Mesodermal cell (in vitro differentiated cells): Measurements from ENCODE around the gene CECR2.

Experiments
- H3K27ac ChIP-seq: 2 replicates; pipeline ENCODE4 v1.7.0; 2013; ENCODE audit warnings: mild to moderate bottlenecking, low read depth, low read length, moderate library complexity; ENCODE audit not compliant: severe bottlenecking
- H3K36me3 ChIP-seq: 2 replicates; pipeline ENCODE4 v1.7.1; 2013; ENCODE audit warnings: mild to moderate bottlenecking, low read length, moderate library complexity; ENCODE audit not compliant: control insufficient read depth, insufficient read depth
- H3K4me1 ChIP-seq: one replicate; pipeline ENCODE4 v1.7.1; 2013; ENCODE audit warnings: mild to moderate bottlenecking, low read length; ENCODE audit not compliant: insufficient read depth, control insufficient read depth, poor library complexity, severe bottlenecking
- H3K4me3 ChIP-seq: 2 replicates; pipeline ENCODE4 v1.7.0; 2013; ENCODE audit warnings: low read length, control low read depth, mild to moderate bottlenecking; ENCODE audit not compliant: insufficient read depth, poor library complexity, severe bottlenecking; ENCODE audit errors: extremely low read depth
- H3K9me3 ChIP-seq: 2 replicates; pipeline ENCODE4 v1.7.1; 2013; ENCODE audit warnings: mild to moderate bottlenecking, low read length, moderate library complexity; ENCODE audit not compliant: control insufficient read depth
- WGBS, 2 experiments: methylation state at CpG; one replicate each; pipeline ENCODE4 v1.1.5; 2013; ENCODE audit warnings: missing lambda C conversion rate in 2 of 2; ENCODE audit not compliant: insufficient coverage in 2 of 2; 5-methylcytosine and 5-hydroxymethylcytosine counted together

The CECR2 gene

GRCh38 chr22:17481424-17481823 is 112.2 kb downstream of the CECR2 start:
- WGBS, 2 experiments: 87 to 96% methylated on average over 3 of the region's 5 CpGs
- H3K9me3 ChIP-seq: no peaks in the 10 kb centered on the region
- no peak overlapping the region for H3K27ac ChIP-seq
- H3K4me3 ChIP-seq: no peak overlapping the region
- no peaks in the 10 kb centered on the region for H3K4me1 ChIP-seq
- H3K36me3 ChIP-seq: peaks cover 54% of the 10 kb centered on the region

DNA sequence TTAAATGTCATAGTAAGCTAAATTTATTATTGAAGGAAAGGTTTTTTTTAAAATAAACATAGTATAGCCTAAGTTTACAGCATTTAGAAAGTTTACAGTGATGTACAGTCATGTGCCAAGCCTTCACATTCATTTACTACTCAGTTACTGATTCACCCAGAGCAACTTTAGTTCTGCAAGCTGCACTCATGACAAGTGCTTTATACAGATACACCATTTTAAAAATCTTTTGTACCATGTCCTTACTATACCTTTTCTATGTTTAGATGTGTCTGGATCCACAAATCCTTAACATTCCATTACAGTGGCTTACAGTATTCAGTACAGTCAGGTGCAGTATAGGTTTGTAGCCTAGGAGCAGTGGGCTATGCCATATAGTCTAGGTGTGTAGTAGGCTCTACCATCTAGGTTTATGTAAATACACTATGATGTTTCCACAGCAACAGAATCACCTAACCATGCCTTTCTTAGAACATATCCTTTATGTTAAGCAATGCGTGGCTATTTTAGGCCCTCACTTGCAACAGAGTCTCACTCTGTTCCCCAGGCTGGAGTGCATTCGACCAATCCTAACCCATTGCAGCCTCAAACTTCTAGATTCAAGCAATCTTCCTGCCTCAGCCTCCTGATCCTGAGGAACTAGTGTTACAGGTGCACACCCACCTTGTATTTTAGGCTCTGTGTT is 114.6 kb downstream of the CECR2 start:
- Histone ChIP-seq H3K9me3 (no peaks in the 10 kb centered on the region), H3K27ac (no peak overlapping the region), H3K4me1 (no peaks in the 10 kb centered on the region), H3K36me3 (peaks cover 64% of the 10 kb centered on the region), H3K4me3 (no peak overlapping the region)
- WGBS, 2 experiments: 85 to 92% methylated on average over 2 of the region's 2 CpGs

- H3K27ac ChIP-seq: no peak overlapping the region
- no peaks in the 10 kb centered on the region for H3K4me1 ChIP-seq
- no peaks in the 10 kb centered on the region for H3K9me3 ChIP-seq
- 94% methylated on average over 12 of the region's 12 CpGs for WGBS, 2 experiments
- H3K4me3 ChIP-seq: no peak overlapping the region
- peaks cover 62% of the 10 kb centered on the region for H3K36me3 ChIP-seq
Measured at GRCh38 chr22:17484608-17485007, 115.3 kb downstream of the CECR2 start.

GRCh38 chr22:17486313-17486712 is 117.1 kb downstream of the CECR2 start:
- peaks cover 50% of the 10 kb centered on the region for H3K36me3 ChIP-seq
- H3K4me3 ChIP-seq: no peak overlapping the region
- no peaks in the 10 kb centered on the region for H3K4me1 ChIP-seq
- H3K27ac ChIP-seq: no peak overlapping the region
- no peaks in the 10 kb centered on the region for H3K9me3 ChIP-seq
- 85 to 89% methylated on average over 8 to 9 of the region's 10 CpGs for WGBS, 2 experiments

DNA sequence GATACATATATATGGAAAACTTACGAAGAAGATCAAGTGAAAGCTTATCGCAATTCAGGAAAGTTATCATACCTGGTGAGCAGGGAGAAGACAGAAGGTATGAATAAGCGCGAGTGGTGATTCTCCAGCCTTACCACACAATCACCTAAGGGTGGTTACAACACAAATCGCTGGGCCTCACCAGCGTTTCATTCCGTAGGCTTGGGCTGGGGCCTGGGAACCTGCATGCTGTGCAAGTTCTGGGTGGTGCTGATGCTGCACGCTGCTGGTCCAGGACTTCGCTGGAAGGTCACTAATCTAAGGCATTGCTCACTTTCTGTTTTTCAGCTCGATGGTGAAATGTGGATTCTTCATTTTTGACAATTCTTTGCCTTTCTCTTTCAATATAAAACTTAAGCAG is 117.5 kb downstream of the CECR2 start:
- Histone ChIP-seq H3K36me3 (peaks cover 46% of the 10 kb centered on the region), H3K9me3 (no peaks in the 10 kb centered on the region), H3K27ac (no peak overlapping the region), H3K4me1 (no peaks in the 10 kb centered on the region), H3K4me3 (no peak overlapping the region)
- WGBS, 2 experiments: 95 to 96% methylated on average over 3 to 6 of the region's 10 CpGs

DNA sequence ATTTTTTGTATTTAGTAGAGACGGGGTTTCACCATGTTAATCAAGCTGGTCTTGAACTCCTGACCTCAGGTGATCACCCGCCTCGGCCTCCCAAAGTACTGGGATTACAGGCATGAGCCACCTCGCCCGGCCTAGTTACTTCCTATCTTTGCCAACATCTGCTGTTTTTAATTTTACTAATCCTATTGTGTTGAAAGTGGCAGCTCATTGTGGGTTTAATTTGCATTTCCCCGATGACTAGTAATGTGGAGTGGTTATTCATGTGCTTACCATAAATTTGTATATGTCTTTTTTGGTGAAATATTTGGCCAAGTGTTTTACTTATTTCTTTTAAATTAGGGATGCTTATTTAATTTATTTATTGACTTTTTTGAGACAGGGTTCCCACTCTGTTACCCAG is 119.8 kb downstream of the CECR2 start:
- 20 to 78% methylated on average over 1 to 4 of the region's 6 CpGs for WGBS, 2 experiments
- Histone ChIP-seq H3K4me1 (peaks cover 9% of the 10 kb centered on the region), H3K9me3 (no peaks in the 10 kb centered on the region), H3K27ac (no peak overlapping the region), H3K36me3 (peaks cover 33% of the 10 kb centered on the region), H3K4me3 (no peak overlapping the region)

- no peaks in the 10 kb centered on the region for H3K9me3 ChIP-seq
- 87% methylated on average over 6 of the region's 9 CpGs for WGBS, 2 experiments
- no peak overlapping the region for H3K4me3 ChIP-seq
- H3K36me3 ChIP-seq: peaks cover 24% of the 10 kb centered on the region
- no peak overlapping the region for H3K27ac ChIP-seq
- peaks cover 9% of the 10 kb centered on the region for H3K4me1 ChIP-seq
Measured at GRCh38 chr22:17491090-17491640, 121.9 kb downstream of the CECR2 start.

DNA sequence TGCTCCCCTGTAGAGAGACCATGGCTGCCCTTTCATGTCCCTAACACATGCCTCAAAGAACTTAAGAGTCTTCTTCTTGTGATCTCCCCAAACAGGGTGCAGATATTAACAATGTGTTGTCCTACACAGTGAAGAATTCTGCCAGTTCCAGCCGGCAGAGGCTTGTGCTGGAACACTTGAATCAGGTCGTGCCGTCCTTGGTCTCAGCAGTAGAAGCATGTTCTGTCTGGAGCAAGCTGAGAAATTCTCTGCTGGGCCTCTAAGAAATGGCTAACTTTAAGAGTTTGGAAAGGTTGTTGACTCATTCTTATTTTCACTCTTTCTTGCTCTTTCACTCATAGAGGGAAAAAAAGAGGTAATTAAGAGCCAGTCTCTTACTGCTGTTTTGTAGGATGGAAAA is 123.0 kb downstream of the CECR2 start:
- Histone ChIP-seq H3K4me3 (no peak overlapping the region), H3K27ac (peak overlapping the region; percentile 42), H3K36me3 (peaks cover 22% of the 10 kb centered on the region), H3K4me1 (peaks cover 9% of the 10 kb centered on the region), H3K9me3 (no peaks in the 10 kb centered on the region)
- 38 to 58% methylated on average over 1 to 3 of the region's 3 CpGs for WGBS, 2 experiments

DNA sequence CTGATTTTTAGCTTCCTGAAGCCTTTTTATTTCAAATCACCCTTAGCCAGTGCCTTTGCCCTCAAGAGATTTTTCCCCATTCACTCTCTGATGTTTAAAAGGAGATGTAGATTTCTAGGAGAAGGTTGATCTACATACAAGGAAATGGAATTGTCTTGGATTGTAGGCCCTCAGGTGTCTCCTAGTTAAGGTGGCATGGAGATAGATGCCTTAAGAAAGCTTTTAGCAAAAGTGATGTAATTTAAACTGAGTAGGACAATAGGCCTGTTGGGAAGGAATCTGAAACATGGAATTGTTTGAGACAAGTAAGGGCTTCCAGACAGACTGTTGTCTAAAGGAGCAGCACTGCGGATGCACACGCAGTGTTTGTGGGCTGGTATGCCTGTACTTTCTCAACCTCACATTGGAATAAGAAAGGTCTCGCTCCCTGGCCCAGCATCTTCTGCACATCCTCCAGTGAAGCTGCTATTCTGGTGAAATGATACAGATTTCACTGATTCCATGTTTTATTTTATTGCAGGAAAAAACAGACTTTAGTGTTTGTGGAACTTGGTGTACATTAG is 124.2 kb downstream of the CECR2 start:
- peaks cover 31% of the 10 kb centered on the region for H3K36me3 ChIP-seq
- no peak overlapping the region for H3K4me3 ChIP-seq
- H3K27ac ChIP-seq: peak overlapping the region; percentile 6
- WGBS, 2 experiments: 100% methylated on average over 2 of the region's 3 CpGs
- no peaks in the 10 kb centered on the region for H3K9me3 ChIP-seq
- H3K4me1 ChIP-seq: peaks cover 9% of the 10 kb centered on the region

DNA sequence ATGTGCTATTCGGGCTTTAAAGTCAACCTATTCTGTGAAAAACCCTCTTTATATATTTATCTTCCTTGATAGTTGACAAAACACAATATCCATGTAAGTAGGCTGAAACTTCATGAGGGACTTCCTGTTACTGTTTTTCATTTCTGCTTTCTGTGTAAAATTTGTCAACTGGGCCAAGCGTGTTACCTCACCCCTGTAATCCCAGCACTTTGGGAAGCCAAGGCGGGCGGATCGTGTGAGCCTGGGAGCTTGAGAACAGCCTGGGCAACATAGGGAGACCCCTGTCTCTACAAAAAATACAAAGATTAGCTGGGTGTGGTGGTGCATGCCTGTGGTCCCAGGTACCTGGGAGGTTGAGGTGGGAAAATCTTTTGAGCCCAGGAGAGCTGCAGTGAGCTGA is 127.6 kb downstream of the CECR2 start:
- Histone ChIP-seq H3K4me1 (peaks cover 8% of the 10 kb centered on the region), H3K36me3 (peaks cover 51% of the 10 kb centered on the region), H3K4me3 (no peak overlapping the region), H3K9me3 (no peaks in the 10 kb centered on the region), H3K27ac (no peak overlapping the region)
- 100% methylated on average over 1 to 2 of the region's 5 CpGs for WGBS, 2 experiments

DNA sequence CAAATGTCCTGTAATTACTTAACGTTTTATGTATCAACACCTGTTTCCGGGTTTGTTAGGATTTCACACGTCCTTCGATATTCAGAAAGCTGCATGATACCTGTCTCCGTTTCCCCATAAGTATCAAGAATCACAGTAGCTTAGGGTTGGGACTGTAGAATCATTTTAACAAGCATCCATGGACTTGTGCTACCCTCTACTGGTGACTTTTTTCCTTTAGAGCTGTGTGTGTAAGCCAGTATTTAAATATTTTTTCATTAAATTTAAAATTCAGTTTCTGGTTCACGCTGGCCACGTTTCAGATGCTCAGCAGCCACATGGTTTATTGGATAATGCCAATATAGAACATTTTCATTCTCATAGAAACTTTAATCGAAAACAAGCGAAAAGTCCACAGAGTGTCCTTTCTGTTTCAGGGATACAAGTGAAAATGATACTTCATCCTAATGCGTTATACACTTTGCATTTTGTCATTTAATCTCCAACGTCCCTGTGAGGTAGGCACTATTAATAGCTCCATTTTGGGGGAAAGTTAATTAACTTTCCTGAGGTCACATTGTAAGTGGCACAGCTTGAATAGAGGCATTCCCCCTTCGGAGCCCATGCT is 132.5 kb downstream of the CECR2 start:
- Histone ChIP-seq H3K9me3 (no peaks in the 10 kb centered on the region), H3K4me3 (no peak overlapping the region), H3K4me1 (no peaks in the 10 kb centered on the region), H3K27ac (no peak overlapping the region), H3K36me3 (peaks cover 83% of the 10 kb centered on the region)
- 76 to 88% methylated on average over 3 to 7 of the region's 12 CpGs for whole genome bisulfite sequencing, 2 experiments
